Amniotic epithelial cell (primary cell): ENCODE results near the gene EIF2S2.

Experiments
- DNase-seq: peaks from one replicate; pipeline ENCODE4 v3.0.0-alpha.2; 2010; ENCODE audit warnings: low read depth

The EIF2S2 gene

GRCh38 chr20:34122274-34122980, 10.4 kb upstream of the EIF2S2 start:
- no peak for DNase-seq

- DNase-seq, result no peak
Observed at GRCh38 chr20:34120213-34120612, 8.2 kb upstream of the EIF2S2 start.

- no peak for DNase-seq
Observed at GRCh38 chr20:34115232-34115631, 3.2 kb upstream of the EIF2S2 start.

GRCh38 chr20:34114809-34115208, 2.8 kb upstream of the EIF2S2 start:
- DNase-seq, result no peak

GRCh38 chr20:34112600-34113101, 608 bp upstream of the EIF2S2 start:
- DNase-seq, result peak; percentile 72

- DNase-seq, result peak; percentile 93
Observed at GRCh38 chr20:34110745-34111641, 1.1 kb downstream of the EIF2S2 start.

GRCh38 chr20:34110025-34110744, 1.9 kb downstream of the EIF2S2 start:
- DNase-seq, result peak; percentile 52

- DNase-seq, result no peak
Observed at GRCh38 chr20:34109442-34109841, 2.6 kb downstream of the EIF2S2 start.

GRCh38 chr20:34108616-34109174, 3.3 kb downstream of the EIF2S2 start:
- DNase-seq, result no peak

- no peak for DNase-seq
Observed at GRCh38 chr20:34105978-34106675, 5.9 kb downstream of the EIF2S2 start.

- DNase-seq, result no peak
Observed at GRCh38 chr20:34104059-34104458, 8.0 kb downstream of the EIF2S2 start.

- DNase-seq, result peak; percentile 22
Observed at GRCh38 chr20:34102342-34102741, 9.7 kb downstream of the EIF2S2 start.

GRCh38 chr20:34100576-34100975, 11.5 kb downstream of the EIF2S2 start:
- DNase-seq, result no peak

GRCh38 chr20:34099675-34100074, 12.4 kb downstream of the EIF2S2 start:
- DNase-seq, result no peak

- DNase-seq, result no peak
Observed at GRCh38 chr20:34098570-34098969, 13.5 kb downstream of the EIF2S2 start.

GRCh38 chr20:34096699-34097444, 15.2 kb downstream of the EIF2S2 start:
- no peak for DNase-seq

GRCh38 chr20:34095825-34096224, 16.2 kb downstream of the EIF2S2 start:
- DNase-seq, result no peak

- no peak for DNase-seq
Observed at GRCh38 chr20:34093895-34094294, 18.1 kb downstream of the EIF2S2 start.

- no peak for DNase-seq
Observed at GRCh38 chr20:34091637-34092200, 20.3 kb downstream of the EIF2S2 start.

- no peak for DNase-seq
Observed at GRCh38 chr20:34090645-34091044, 21.4 kb downstream of the EIF2S2 start.
